ENCODE results near the gene PHACTR3. TPM values are rescaled to one million over a fixed set of nuclear protein-coding genes. Genes with fewer than 3 reads are reported as not detected.
A peak's percentile ranks its signal among the peaks of the same experiment; 100 is the strongest.

PHACTR3 gene
- total and polyA plus RNA-seq, 2 experiments from 2014 or later = 0.45 to 0.61 TPM

DNA sequence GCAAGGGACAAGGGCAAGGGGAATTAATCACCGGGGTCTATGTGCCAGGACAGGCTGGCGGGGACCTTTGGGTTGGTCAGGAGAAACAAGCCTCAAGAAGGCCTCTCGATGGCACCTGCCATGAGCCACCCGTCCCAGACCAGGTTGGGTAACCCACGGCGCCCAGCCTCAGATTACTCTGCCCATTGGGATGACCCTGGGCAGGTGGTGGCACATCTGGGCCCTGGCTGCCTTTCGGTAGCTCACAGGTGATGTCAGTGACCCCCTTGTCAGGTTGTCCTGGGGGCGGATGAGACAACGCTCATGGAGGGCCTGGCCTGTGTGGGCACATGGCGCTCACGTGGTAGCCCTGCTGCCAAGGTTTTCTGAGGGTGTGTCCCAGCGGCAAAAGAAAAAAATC lies 176.9 kb downstream of the PHACTR3 start:
- Mint-ChIP-seq H3K4me1 (no peaks in the 10 kb centered on the region), H3K27me3 (ENCODE audit: insufficient read depth, low read depth, poor library complexity) (no peaks in the 10 kb centered on the region), H3K4me3 (no peak overlapping the region), H3K27ac (no peak overlapping the region), H3K36me3 (ENCODE audit: low read depth) (no peaks in the 10 kb centered on the region), H3K9me3 (no peaks in the 10 kb centered on the region; the same call in 2 of the 3 replicates)
- Histone ChIP-seq H3K27me3 (ENCODE audit: insufficient read depth) (no peaks in the 10 kb centered on the region), H3K79me2 (replicated peaks; ENCODE audit: insufficient read depth) (no peaks in the 10 kb centered on the region), H3F3A (replicated peaks; ENCODE audit: low read depth) (no peaks in the 10 kb centered on the region), H3K4me2 (no peak overlapping the region), H3K4me1 (ENCODE audit: insufficient read depth) (no peaks in the 10 kb centered on the region), H3K36me3 (ENCODE audit: insufficient read depth) (no peaks in the 10 kb centered on the region), H3K27ac (ENCODE audit: low read depth) (no peak overlapping the region), H4K20me1 (replicated peaks; ENCODE audit: insufficient read depth) (no peaks in the 10 kb centered on the region), H2AFZ (no peak overlapping the region), H3K4me3 (no peak overlapping the region), H3K9me2 (ENCODE audit: insufficient read depth) (no peaks in the 10 kb centered on the region)
- ATAC-seq (no peak), DNase-seq (ENCODE audit: low spot score) (no peak)
- no peak for TF ChIP-seq EZH2phosphoT487 (IDR thresholded peaks at IDR 0.05; ENCODE audit: unreplicated experiment)

DNA sequence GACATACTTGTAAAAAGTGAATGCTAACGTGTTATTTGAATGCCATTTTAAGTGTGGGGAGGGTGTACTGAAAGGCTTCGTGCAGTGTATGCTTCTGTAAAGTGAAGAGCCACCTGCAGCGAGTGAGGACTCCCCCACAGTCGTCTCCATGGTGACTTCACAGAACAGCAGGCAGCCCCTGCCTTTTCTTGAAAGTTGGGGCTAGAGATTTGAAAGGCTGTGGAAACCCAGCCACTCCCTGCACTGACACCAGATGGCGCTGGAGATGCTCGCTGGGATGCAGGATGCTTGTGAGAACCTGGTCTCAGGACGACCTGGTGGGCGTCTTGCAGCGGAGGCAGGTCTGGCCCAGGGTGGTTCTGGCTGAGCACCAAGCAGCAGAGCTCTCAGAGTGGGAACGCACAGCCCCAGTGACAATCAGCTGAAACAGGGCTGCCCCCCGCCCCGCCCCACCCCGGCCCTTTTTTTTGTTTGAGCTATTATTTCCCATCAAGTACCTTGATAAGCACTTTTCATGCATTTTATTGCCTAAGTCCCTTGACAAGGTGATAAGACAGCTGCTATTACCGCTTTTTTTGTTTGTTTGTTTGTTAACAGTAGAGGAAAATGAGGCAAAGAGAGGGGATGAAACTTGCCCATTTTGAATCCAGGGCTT lies 178.8 kb downstream of the PHACTR3 start:
- peak overlapping the region; percentile 40; the same call in 1 of the 2 replicates for H3K4me2 ChIP-seq
- H4K20me1 ChIP-seq (replicated peaks; ENCODE audit: insufficient read depth) = no peaks in the 10 kb centered on the region
- H3K36me3 ChIP-seq (ENCODE audit: insufficient read depth) = no peaks in the 10 kb centered on the region
- no peaks in the 10 kb centered on the region for H3F3A ChIP-seq (replicated peaks; ENCODE audit: low read depth)
- no peak overlapping the region for H2AFZ ChIP-seq
- DNase-seq (ENCODE audit: low spot score) (peak; percentile 89), ATAC-seq (peak; percentile 96)
- Mint-ChIP-seq H3K9me3 (no peaks in the 10 kb centered on the region; the same call in 2 of the 3 replicates), H3K27me3 (ENCODE audit: insufficient read depth, low read depth, poor library complexity) (peaks cover 2% of the 10 kb centered on the region), H3K4me3 (no peak overlapping the region), H3K4me1 (no peaks in the 10 kb centered on the region), H3K36me3 (ENCODE audit: low read depth) (no peaks in the 10 kb centered on the region), H3K27ac (no peak overlapping the region)
- no peak overlapping the region for H3K4me3 ChIP-seq
- TF ChIP-seq, protein P1, sequence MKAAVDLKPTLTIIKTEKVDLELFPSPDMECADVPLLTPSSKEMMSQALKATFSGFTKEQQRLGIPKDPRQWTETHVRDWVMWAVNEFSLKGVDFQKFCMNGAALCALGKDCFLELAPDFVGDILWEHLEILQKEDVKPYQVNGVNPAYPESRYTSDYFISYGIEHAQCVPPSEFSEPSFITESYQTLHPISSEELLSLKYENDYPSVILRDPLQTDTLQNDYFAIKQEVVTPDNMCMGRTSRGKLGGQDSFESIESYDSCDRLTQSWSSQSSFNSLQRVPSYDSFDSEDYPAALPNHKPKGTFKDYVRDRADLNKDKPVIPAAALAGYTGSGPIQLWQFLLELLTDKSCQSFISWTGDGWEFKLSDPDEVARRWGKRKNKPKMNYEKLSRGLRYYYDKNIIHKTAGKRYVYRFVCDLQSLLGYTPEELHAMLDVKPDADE (IDR thresholded peaks at IDR 0.05) = no peak
- TF ChIP-seq CREB1 (CRISPR knock-in tag; IDR thresholded peaks at IDR 0.05; ENCODE audit: low read depth) = 0 out of 2 replicates have a peak, but pooled peaks have one; percentile 8
- TF ChIP-seq, protein P2, sequence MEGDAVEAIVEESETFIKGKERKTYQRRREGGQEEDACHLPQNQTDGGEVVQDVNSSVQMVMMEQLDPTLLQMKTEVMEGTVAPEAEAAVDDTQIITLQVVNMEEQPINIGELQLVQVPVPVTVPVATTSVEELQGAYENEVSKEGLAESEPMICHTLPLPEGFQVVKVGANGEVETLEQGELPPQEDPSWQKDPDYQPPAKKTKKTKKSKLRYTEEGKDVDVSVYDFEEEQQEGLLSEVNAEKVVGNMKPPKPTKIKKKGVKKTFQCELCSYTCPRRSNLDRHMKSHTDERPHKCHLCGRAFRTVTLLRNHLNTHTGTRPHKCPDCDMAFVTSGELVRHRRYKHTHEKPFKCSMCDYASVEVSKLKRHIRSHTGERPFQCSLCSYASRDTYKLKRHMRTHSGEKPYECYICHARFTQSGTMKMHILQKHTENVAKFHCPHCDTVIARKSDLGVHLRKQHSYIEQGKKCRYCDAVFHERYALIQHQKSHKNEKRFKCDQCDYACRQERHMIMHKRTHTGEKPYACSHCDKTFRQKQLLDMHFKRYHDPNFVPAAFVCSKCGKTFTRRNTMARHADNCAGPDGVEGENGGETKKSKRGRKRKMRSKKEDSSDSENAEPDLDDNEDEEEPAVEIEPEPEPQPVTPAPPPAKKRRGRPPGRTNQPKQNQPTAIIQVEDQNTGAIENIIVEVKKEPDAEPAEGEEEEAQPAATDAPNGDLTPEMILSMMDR (conservative IDR thresholded peaks at IDR 0.05; ENCODE audit: low read depth in 2 of 2) = peak; percentile 85 to 96
- no peaks in the 10 kb centered on the region for H3K4me1 ChIP-seq (ENCODE audit: insufficient read depth)
- no peak overlapping the region for H3K27ac ChIP-seq (ENCODE audit: low read depth)
- no peaks in the 10 kb centered on the region for H3K9me2 ChIP-seq (ENCODE audit: insufficient read depth)
- no peaks in the 10 kb centered on the region for H3K27me3 ChIP-seq (ENCODE audit: insufficient read depth)
- H3K79me2 ChIP-seq (replicated peaks; ENCODE audit: insufficient read depth) = no peaks in the 10 kb centered on the region

DNA sequence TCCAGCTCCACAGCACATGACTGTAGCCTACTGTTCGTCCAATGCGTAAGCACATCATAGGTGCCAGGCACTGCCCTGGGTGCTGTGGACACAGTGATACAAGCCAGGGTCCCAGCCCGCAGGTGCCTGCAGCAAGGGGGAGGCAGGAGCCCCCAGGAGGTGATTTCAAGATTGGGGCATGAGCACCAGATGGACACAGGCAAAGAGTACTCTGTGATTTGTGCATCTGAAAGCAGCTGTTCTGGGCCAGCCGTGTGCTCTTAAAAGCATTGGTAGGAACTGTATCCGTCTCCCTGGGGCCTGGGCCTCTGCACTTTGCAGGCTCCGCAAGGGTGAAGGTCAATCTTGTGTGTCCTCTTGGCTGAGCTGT lies 179.3 kb downstream of the PHACTR3 start:
- no peak overlapping the region for H3K27ac Mint-ChIP-seq
- no peaks in the 10 kb centered on the region for H3K4me1 Mint-ChIP-seq
- DNase-seq (ENCODE audit: low spot score) = no peak
- no peaks in the 10 kb centered on the region for H3K4me1 ChIP-seq (ENCODE audit: insufficient read depth)
- H3K27ac ChIP-seq (ENCODE audit: low read depth) = no peak overlapping the region
- ATAC-seq = no peak
- H3K36me3 Mint-ChIP-seq (ENCODE audit: low read depth) = no peaks in the 10 kb centered on the region
- no peak overlapping the region for H3K4me3 ChIP-seq
- H3K4me2 ChIP-seq = no peak overlapping the region
- H3K27me3 Mint-ChIP-seq (ENCODE audit: insufficient read depth, low read depth, poor library complexity) = peaks cover 5% of the 10 kb centered on the region
- no peaks in the 10 kb centered on the region for H3K79me2 ChIP-seq (replicated peaks; ENCODE audit: insufficient read depth)
- no peaks in the 10 kb centered on the region for H3K27me3 ChIP-seq (ENCODE audit: insufficient read depth)
- no peak overlapping the region for H2AFZ ChIP-seq
- H3K9me3 Mint-ChIP-seq = no peaks in the 10 kb centered on the region
- H3F3A ChIP-seq (replicated peaks; ENCODE audit: low read depth) = no peaks in the 10 kb centered on the region
- no peaks in the 10 kb centered on the region for H3K36me3 ChIP-seq (ENCODE audit: insufficient read depth)
- H3K4me3 Mint-ChIP-seq = no peak overlapping the region
- H3K9me2 ChIP-seq (ENCODE audit: insufficient read depth) = no peaks in the 10 kb centered on the region
- H4K20me1 ChIP-seq (replicated peaks; ENCODE audit: insufficient read depth) = no peaks in the 10 kb centered on the region
- TF ChIP-seq POLR2AphosphoS5 (IDR thresholded peaks at IDR 0.05; ENCODE audit: low read depth) (no peak), EZH2phosphoT487 (IDR thresholded peaks at IDR 0.05; ENCODE audit: unreplicated experiment) (no peak), JUNB (IDR thresholded peaks at IDR 0.05; ENCODE audit: unreplicated experiment) (no peak), NANOG (IDR thresholded peaks at IDR 0.05; ENCODE audit: borderline replicate concordance) (no peak)
- TF ChIP-seq, protein P1 (IDR thresholded peaks at IDR 0.05) = no peak
- TF ChIP-seq, protein P2 (conservative IDR thresholded peaks at IDR 0.05; ENCODE audit: low read depth in 2 of 2) = no peak
- TF ChIP-seq, protein P3, sequence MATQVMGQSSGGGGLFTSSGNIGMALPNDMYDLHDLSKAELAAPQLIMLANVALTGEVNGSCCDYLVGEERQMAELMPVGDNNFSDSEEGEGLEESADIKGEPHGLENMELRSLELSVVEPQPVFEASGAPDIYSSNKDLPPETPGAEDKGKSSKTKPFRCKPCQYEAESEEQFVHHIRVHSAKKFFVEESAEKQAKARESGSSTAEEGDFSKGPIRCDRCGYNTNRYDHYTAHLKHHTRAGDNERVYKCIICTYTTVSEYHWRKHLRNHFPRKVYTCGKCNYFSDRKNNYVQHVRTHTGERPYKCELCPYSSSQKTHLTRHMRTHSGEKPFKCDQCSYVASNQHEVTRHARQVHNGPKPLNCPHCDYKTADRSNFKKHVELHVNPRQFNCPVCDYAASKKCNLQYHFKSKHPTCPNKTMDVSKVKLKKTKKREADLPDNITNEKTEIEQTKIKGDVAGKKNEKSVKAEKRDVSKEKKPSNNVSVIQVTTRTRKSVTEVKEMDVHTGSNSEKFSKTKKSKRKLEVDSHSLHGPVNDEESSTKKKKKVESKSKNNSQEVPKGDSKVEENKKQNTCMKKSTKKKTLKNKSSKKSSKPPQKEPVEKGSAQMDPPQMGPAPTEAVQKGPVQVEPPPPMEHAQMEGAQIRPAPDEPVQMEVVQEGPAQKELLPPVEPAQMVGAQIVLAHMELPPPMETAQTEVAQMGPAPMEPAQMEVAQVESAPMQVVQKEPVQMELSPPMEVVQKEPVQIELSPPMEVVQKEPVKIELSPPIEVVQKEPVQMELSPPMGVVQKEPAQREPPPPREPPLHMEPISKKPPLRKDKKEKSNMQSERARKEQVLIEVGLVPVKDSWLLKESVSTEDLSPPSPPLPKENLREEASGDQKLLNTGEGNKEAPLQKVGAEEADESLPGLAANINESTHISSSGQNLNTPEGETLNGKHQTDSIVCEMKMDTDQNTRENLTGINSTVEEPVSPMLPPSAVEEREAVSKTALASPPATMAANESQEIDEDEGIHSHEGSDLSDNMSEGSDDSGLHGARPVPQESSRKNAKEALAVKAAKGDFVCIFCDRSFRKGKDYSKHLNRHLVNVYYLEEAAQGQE (IDR thresholded peaks at IDR 0.05; ENCODE audit: unreplicated experiment) = no peak
